ENCODE measurements around the gene GPR132. TPM values are rescaled to one million over a fixed set of nuclear protein-coding genes. Genes with fewer than 3 reads are reported as not detected.

Gene GPR132
- polyA plus RNA-seq, 1 donor from 2014 or later, result not detected

DNA sequence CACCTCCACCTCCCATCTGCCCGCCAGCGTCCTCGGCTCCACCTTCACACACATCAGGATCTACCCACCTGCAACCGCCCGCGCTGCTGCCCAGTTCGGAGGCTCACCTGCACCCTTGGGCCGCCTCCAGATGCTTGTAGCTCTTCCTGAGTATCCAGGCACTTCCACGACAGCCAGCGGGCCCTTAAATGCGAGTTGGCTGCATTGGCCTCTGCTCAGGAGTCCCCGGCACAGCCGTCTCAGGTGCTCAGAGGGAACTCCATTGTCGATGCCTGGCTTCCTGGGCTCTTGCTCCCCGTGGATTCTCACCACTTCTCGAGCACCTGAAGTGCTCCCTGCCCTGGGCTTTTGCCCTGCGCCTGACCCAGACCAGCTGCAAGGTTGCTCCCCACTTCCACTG lies 22.4 kb downstream of the GPR132 start:
- Histone ChIP-seq H3K36me3 (ENCODE audit: insufficient read depth, low read length) (no peaks in the 10 kb centered on the region), H3K4me3 (ENCODE audit: low read length) (no peak overlapping the region), H3K27me3 (ENCODE audit: insufficient read depth, low read depth, low read length) (no peaks in the 10 kb centered on the region), H3K9me2 (ENCODE audit: insufficient read depth, low read length) (no peaks in the 10 kb centered on the region), H3K4me2 (ENCODE audit: low read length) (no peak overlapping the region), H3K9me3 (ENCODE audit: low read length) (no peaks in the 10 kb centered on the region), H2AFZ (ENCODE audit: low read depth, low read length) (no peak overlapping the region), H3F3A (ENCODE audit: insufficient read depth, low read length, poor library complexity, severe bottlenecking) (no peaks in the 10 kb centered on the region), H3K27ac (ENCODE audit: low read length) (no peak overlapping the region), H3K79me2 (replicated peaks; ENCODE audit: insufficient read depth, low read length) (no peaks in the 10 kb centered on the region), H4K20me1 (ENCODE audit: insufficient read depth) (no peaks in the 10 kb centered on the region), H3K9ac (ENCODE audit: low read length) (no peak overlapping the region)
- TF ChIP-seq, protein P1, sequence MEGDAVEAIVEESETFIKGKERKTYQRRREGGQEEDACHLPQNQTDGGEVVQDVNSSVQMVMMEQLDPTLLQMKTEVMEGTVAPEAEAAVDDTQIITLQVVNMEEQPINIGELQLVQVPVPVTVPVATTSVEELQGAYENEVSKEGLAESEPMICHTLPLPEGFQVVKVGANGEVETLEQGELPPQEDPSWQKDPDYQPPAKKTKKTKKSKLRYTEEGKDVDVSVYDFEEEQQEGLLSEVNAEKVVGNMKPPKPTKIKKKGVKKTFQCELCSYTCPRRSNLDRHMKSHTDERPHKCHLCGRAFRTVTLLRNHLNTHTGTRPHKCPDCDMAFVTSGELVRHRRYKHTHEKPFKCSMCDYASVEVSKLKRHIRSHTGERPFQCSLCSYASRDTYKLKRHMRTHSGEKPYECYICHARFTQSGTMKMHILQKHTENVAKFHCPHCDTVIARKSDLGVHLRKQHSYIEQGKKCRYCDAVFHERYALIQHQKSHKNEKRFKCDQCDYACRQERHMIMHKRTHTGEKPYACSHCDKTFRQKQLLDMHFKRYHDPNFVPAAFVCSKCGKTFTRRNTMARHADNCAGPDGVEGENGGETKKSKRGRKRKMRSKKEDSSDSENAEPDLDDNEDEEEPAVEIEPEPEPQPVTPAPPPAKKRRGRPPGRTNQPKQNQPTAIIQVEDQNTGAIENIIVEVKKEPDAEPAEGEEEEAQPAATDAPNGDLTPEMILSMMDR (IDR thresholded peaks at IDR 0.05; ENCODE audit: poor library complexity, severe bottlenecking), result no peak
- no peak for TF ChIP-seq TAF1 (IDR thresholded peaks at IDR 0.05; ENCODE audit: low read depth)
- TF ChIP-seq SMC3 (conservative IDR thresholded peaks at IDR 0.05; ENCODE audit: poor library complexity), result no peak
- TF ChIP-seq REST (IDR thresholded peaks at IDR 0.05; ENCODE audit: borderline replicate concordance), result no peak
- no peak for TF ChIP-seq POLR2AphosphoS5 (IDR thresholded peaks at IDR 0.05)
- no peak for TF ChIP-seq EP300 (conservative IDR thresholded peaks at IDR 0.05; ENCODE audit: poor library complexity, severe bottlenecking)
- TF ChIP-seq RAD21 (conservative IDR thresholded peaks at IDR 0.05), result no peak
- no peak for TF ChIP-seq MXI1 (conservative IDR thresholded peaks at IDR 0.05; ENCODE audit: poor library complexity, severe bottlenecking)

DNA sequence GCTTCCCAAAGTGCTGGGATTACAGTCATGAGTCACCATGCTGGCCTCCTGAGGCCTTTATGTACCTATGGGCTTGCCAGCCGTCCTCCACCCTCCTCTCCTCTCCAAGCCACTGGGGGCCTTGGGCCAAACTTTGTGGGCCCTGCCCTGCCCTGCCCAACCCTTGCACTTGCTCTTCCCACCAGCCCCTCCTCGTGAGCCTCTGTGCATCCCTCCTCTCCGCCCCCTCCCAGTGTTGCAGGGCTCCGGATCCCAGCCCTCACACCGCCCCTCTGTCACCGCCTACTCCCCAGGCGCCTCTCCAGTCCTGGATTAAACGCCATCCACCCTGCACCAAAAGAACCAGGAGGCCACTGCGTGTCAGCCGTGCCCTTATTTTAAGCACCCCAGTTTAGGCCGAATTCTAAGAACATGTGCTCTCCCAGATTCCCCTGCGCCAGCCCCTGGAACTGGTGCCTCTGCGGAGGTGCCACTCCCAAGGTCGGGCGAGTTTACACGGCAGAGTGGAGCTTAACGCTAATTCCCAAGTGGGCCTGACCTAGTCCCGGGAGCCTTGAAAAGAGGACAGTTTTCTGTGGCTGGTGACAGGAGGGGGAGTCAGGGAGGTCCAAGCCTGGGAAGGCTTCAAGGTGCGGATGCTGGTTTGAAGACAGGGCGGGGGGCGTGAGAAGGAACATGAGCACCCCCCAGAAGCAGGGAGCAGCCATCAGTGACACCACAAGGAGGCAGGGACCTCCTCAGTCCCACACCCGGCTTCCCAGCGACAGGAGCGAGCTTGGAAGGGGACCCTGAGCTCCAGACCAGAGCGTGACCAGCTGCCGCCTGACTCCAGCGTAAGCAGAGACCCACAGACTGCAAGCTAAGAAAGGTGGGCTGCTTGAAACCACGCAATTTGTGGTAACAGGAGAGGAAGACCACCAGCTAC lies 23.1 kb downstream of the GPR132 start:
- Histone ChIP-seq H3K27me3 (ENCODE audit: insufficient read depth, low read depth, low read length) (no peaks in the 10 kb centered on the region), H3F3A (ENCODE audit: insufficient read depth, low read length, poor library complexity, severe bottlenecking) (no peaks in the 10 kb centered on the region), H3K27ac (ENCODE audit: low read length) (no peak overlapping the region), H3K36me3 (ENCODE audit: insufficient read depth, low read length) (no peaks in the 10 kb centered on the region), H3K9me3 (ENCODE audit: low read length) (no peaks in the 10 kb centered on the region), H3K4me3 (ENCODE audit: low read length) (no peak overlapping the region), H4K20me1 (ENCODE audit: insufficient read depth) (no peaks in the 10 kb centered on the region), H3K79me2 (replicated peaks; ENCODE audit: insufficient read depth, low read length) (no peaks in the 10 kb centered on the region), H3K4me2 (ENCODE audit: low read length) (no peak overlapping the region), H3K9me2 (ENCODE audit: insufficient read depth, low read length) (no peaks in the 10 kb centered on the region), H3K9ac (ENCODE audit: low read length) (no peak overlapping the region), H2AFZ (ENCODE audit: low read depth, low read length) (no peak overlapping the region)
- TF ChIP-seq EP300 (conservative IDR thresholded peaks at IDR 0.05; ENCODE audit: poor library complexity, severe bottlenecking), result no peak
- no peak for TF ChIP-seq EZH2 (IDR thresholded peaks at IDR 0.05; ENCODE audit: borderline replicate concordance, insufficient read depth, low read length, poor library complexity, severe bottlenecking)
- no peak for TF ChIP-seq TAF1 (IDR thresholded peaks at IDR 0.05; ENCODE audit: low read depth)
- TF ChIP-seq RAD21 (conservative IDR thresholded peaks at IDR 0.05), result no peak
- no peak for TF ChIP-seq POLR2AphosphoS5 (IDR thresholded peaks at IDR 0.05)
- TF ChIP-seq, protein P1 (IDR thresholded peaks at IDR 0.05; ENCODE audit: poor library complexity, severe bottlenecking), result no peak
- TF ChIP-seq REST (IDR thresholded peaks at IDR 0.05; ENCODE audit: borderline replicate concordance), result no peak
